IMR-90 (cell line): ENCODE measurements around the gene CLCN5. TPM values are rescaled to one million over a fixed set of nuclear protein-coding genes. Genes with fewer than 3 reads are reported as not detected.

ENCODE experiments used
- ATAC-seq: fragments of 200-7000 bp; cut with Tn5 transposase; 2 replicates; pipeline ENCODE4 v1.9.1; 2020; ENCODE audit warnings: low read depth, mild to moderate bottlenecking, moderate library complexity
- BruUV-seq: library from RNA; stranded (reverse); fragments of 400-500 nt; replicated peaks from 2 replicates; lab custom pipeline; 2021; lab: Mats Ljungman, UMichigan
- CTCF ChIA-PET: fragments of 300-600 bp; formaldehyde crosslinking; extraction: SDS; loops from one replicate; lab custom pipeline; 2021; ENCODE audit warnings: antibody characterized with exemption; lab: Yijun Ruan, JAX
- POLR2A ChIA-PET: fragments of 300-600 bp; sonication (Branson Sonifier 250); formaldehyde crosslinking; loops from one replicate; lab custom pipeline; 2022; ENCODE audit warnings: antibody characterized with exemption; ENCODE audit not compliant: unreplicated experiment; lab: Charles Lee
- DNase-seq: peaks from one replicate; pipeline ENCODE4 v3.0.0; 2013
- H2AFZ ChIP-seq: replicated peaks from 2 replicates; pipeline ENCODE3; 2013; ENCODE audit warnings: low read length, mild to moderate bottlenecking; ENCODE audit not compliant: poor library complexity
- H2AK5ac ChIP-seq: 2 replicates; pipeline ENCODE4 v1.6.1; 2013; ENCODE audit warnings: low read depth, low read length, inconsistent platforms
- H2AK9ac ChIP-seq: replicated peaks from 2 replicates; pipeline ENCODE3; 2013; ENCODE audit warnings: mild to moderate bottlenecking, low read depth, low read length, moderate library complexity; ENCODE audit not compliant: poor library complexity
- H2BK120ac ChIP-seq: 2 replicates; pipeline ENCODE4 v1.6.1; 2013; ENCODE audit warnings: low read depth, low read length, inconsistent platforms
- H2BK15ac ChIP-seq: 3 replicates; pipeline ENCODE4 v1.6.1; 2013; ENCODE audit warnings: low read depth, low read length, inconsistent platforms
- H2BK20ac ChIP-seq: 2 replicates; pipeline ENCODE4 v1.6.1; 2013; ENCODE audit warnings: low read depth, mild to moderate bottlenecking, inconsistent platforms, low read length, moderate library complexity
- H2BK5ac ChIP-seq: 2 replicates; pipeline ENCODE4 v1.6.1; 2013; ENCODE audit warnings: mild to moderate bottlenecking, low read depth, low read length, inconsistent platforms; ENCODE audit not compliant: poor library complexity, severe bottlenecking
- H3K14ac ChIP-seq: replicated peaks from 2 replicates; pipeline ENCODE4 v1.6.1; 2013; ENCODE audit warnings: low read depth, low read length, inconsistent platforms
- H3K18ac ChIP-seq: 2 replicates; pipeline ENCODE4 v1.6.1; 2013; ENCODE audit warnings: low read depth, low read length, control low read depth
- H3K23ac ChIP-seq: 2 replicates; pipeline ENCODE4 v1.6.1; 2013; ENCODE audit warnings: low read depth, low read length, inconsistent platforms
- H3K27ac ChIP-seq: 2 replicates; pipeline ENCODE4 v1.5.1; 2013; ENCODE audit warnings: mild to moderate bottlenecking, control low read depth, low read length; ENCODE audit not compliant: insufficient read depth
- H3K27me3 ChIP-seq: 2 replicates; pipeline ENCODE4 v1.6.1; 2013; ENCODE audit warnings: low read length; ENCODE audit not compliant: control insufficient read depth, insufficient read depth
- H3K36me3 ChIP-seq: 2 replicates; pipeline ENCODE4 v1.6.1; 2013; ENCODE audit warnings: low read length, mixed read lengths; ENCODE audit not compliant: control insufficient read depth, insufficient read depth
- H3K4ac ChIP-seq: 2 replicates; pipeline ENCODE4 v1.6.1; 2013; ENCODE audit warnings: low read depth, low read length, inconsistent platforms
- H3K4me1 ChIP-seq: 2 replicates; pipeline ENCODE4 v1.6.1; 2013; ENCODE audit warnings: low read length, mixed read lengths; ENCODE audit not compliant: control insufficient read depth, insufficient read depth
- H3K4me2 ChIP-seq: 2 replicates; pipeline ENCODE4 v1.6.1; 2013; ENCODE audit warnings: low read depth, mild to moderate bottlenecking, control low read depth, low read length, moderate library complexity
- H3K4me3 ChIP-seq: 2 replicates; pipeline ENCODE4 v1.5.1; 2013; ENCODE audit warnings: low read depth, mild to moderate bottlenecking, control low read depth, low read length, moderate library complexity; ENCODE audit not compliant: insufficient read depth
- H3K56ac ChIP-seq: 2 replicates; pipeline ENCODE4 v1.6.1; 2013; ENCODE audit warnings: low read length, inconsistent platforms; ENCODE audit not compliant: insufficient read depth; ENCODE audit errors: extremely low read depth
- H3K79me1 ChIP-seq, 2 experiments: 2 replicates each; pipeline ENCODE4 v1.6.1; 2013; ENCODE audit warnings: low read length in 2 of 2, inconsistent platforms in 1 of 2, low read depth in 1 of 2
- H3K9ac ChIP-seq: 2 replicates; pipeline ENCODE4 v1.6.1; 2013; ENCODE audit warnings: low read depth, low read length, control low read depth
- H3K9me1 ChIP-seq: 2 replicates; pipeline ENCODE4 v1.6.1; 2013; ENCODE audit warnings: low read length, inconsistent platforms; ENCODE audit not compliant: insufficient read depth
- H3K9me3 ChIP-seq: 2 replicates; pipeline ENCODE4 v1.6.1; 2013; ENCODE audit warnings: low read length; ENCODE audit not compliant: control insufficient read depth, insufficient read depth
- H4K20me1 ChIP-seq: 2 replicates; pipeline ENCODE4 v1.6.1; 2013; ENCODE audit warnings: low read length, inconsistent platforms; ENCODE audit not compliant: insufficient read depth
- H4K5ac ChIP-seq: 2 replicates; pipeline ENCODE4 v1.6.1; 2013; ENCODE audit warnings: mild to moderate bottlenecking, low read depth, low read length, control low read depth
- H4K8ac ChIP-seq, 2 experiments: 2 replicates each; pipeline ENCODE4 v1.6.1; 2013; ENCODE audit warnings: low read depth in 2 of 2, low read length in 2 of 2, control low read depth in 1 of 2, inconsistent platforms in 1 of 2
- H4K91ac ChIP-seq: 2 replicates; pipeline ENCODE4 v1.6.1; 2013; ENCODE audit warnings: low read depth, low read length, inconsistent platforms; ENCODE audit not compliant: insufficient read depth
- BHLHE40 ChIP-seq: fragments of 150-350 bp; IDR thresholded peaks from 2 replicates; pipeline ENCODE4 v1.6.1; 2016; ENCODE audit warnings: mild to moderate bottlenecking, low read depth, low read length
- CEBPB ChIP-seq: IDR thresholded peaks from 2 replicates; pipeline ENCODE4 v1.6.1; 2012; ENCODE audit warnings: low read depth, low read length, improper control_type of control experiment
- CHD1 ChIP-seq: IDR thresholded peaks from 2 replicates; pipeline ENCODE4 v1.6.1; 2012; ENCODE audit warnings: low read depth, low read length, improper control_type of control experiment
- ELK1 ChIP-seq: fragments of 150-350 bp; IDR thresholded peaks from 2 replicates; pipeline ENCODE4 v1.6.1; 2016; ENCODE audit warnings: low read depth, mild to moderate bottlenecking, low read length, moderate library complexity, borderline replicate concordance
- FOS ChIP-seq: fragments of 150-350 bp; IDR thresholded peaks from 2 replicates; pipeline ENCODE4 v1.6.1; 2016; ENCODE audit warnings: low read depth, low read length
- MAFK ChIP-seq: IDR thresholded peaks from 2 replicates; pipeline ENCODE4 v1.6.1; 2012; ENCODE audit warnings: low read depth, low read length, improper control_type of control experiment
- MAZ ChIP-seq: IDR thresholded peaks from 2 replicates; pipeline ENCODE4 v1.6.1; 2012; ENCODE audit warnings: low read depth, mild to moderate bottlenecking, low read length, improper control_type of control experiment, moderate library complexity, borderline replicate concordance
- MXI1 ChIP-seq: IDR thresholded peaks from 2 replicates; pipeline ENCODE4 v1.6.1; 2012; ENCODE audit warnings: low read depth, mild to moderate bottlenecking, low read length, moderate library complexity, borderline replicate concordance
- NFE2L2 ChIP-seq: fragments of 150-350 bp; IDR thresholded peaks from 2 replicates; pipeline ENCODE4 v1.6.1; 2016; ENCODE audit warnings: low read depth, mild to moderate bottlenecking, low read length
- POLR2A ChIP-seq: IDR thresholded peaks from 2 replicates; pipeline ENCODE4 v1.6.1; 2012; ENCODE audit warnings: mild to moderate bottlenecking, low read depth, low read length
- RAD21 ChIP-seq: IDR thresholded peaks from 2 replicates; pipeline ENCODE4 v1.6.1; 2012; ENCODE audit warnings: low read length, improper control_type of control experiment
- RCOR1 ChIP-seq: IDR thresholded peaks from 2 replicates; pipeline ENCODE4 v1.6.1; 2012; ENCODE audit warnings: mild to moderate bottlenecking, low read length, improper control_type of control experiment; ENCODE audit not compliant: insufficient replicate concordance
- RFX5 ChIP-seq: IDR thresholded peaks from 2 replicates; pipeline ENCODE4 v1.8.0; 2012; ENCODE audit warnings: low read depth, mild to moderate bottlenecking, low read length, moderate library complexity
- SMC3 ChIP-seq: fragments of 150-350 bp; IDR thresholded peaks from 2 replicates; pipeline ENCODE4 v1.6.1; 2016; ENCODE audit warnings: low read depth, mild to moderate bottlenecking, antibody characterized with exemption, low read length, moderate library complexity
- WGBS, 2 experiments: methylation state at CpG; one replicate each; pipeline versions ENCODE4 v1.1.5 to v1.1.7; 2013; ENCODE audit warnings: missing lambda C conversion rate in 2 of 2; ENCODE audit not compliant: insufficient read length in 1 of 2; ENCODE audit errors: extremely low coverage in 2 of 2; 5-methylcytosine and 5-hydroxymethylcytosine counted together
- dilution Hi-C: fragments of 300-500 bp; cut with HindIII; formaldehyde crosslinking; loops from one replicate; pipeline ENCODE4 v1.14.3; 2018; ENCODE audit warnings: low sequenced_read_pairs; ENCODE audit not compliant: unreplicated experiment
- in situ Hi-C: fragments of 300-500 bp; cut with MboI; formaldehyde crosslinking; loops from 3 replicates; pipeline ENCODE4 v1.14.3; 2019; ENCODE audit warnings: low sequenced_read_pairs, inconsistent platforms, mixed read lengths
- intact Hi-C: fragments of 100-400 bp; cut with micrococcal nuclease; formaldehyde crosslinking; loops from 2 replicates; pipeline ENCODE4 v1.10.0; 2022
- polyA plus RNA-seq, 3 experiments: library from polyadenylated mRNA; depleted of rRNA; stranded (reverse); fragments of >200 nt; gene quantifications; 2 replicates each; pipeline ENCODE4 v1.2.3, GENCODE V29; 2012; ENCODE audit warnings: low replicate concordance in 1 of 3
- total RNA-seq: library from RNA; depleted of rRNA; stranded (reverse); fragments of >200 nt; gene quantifications from 2 replicates; pipeline ENCODE4 v1.2.3, GENCODE V29; 2012
- TF ChIP-seq, protein P1 (sequence below): fragments of 150-350 bp; IDR thresholded peaks from 2 replicates; pipeline ENCODE4 v1.6.1; 2017; ENCODE audit warnings: mild to moderate bottlenecking, antibody characterized with exemption, low read length, low read depth
- TF ChIP-seq, protein P2 (sequence below): conservative IDR thresholded peaks from 2 replicates; pipeline ENCODE4 v1.5.1; 2012; ENCODE audit warnings: mild to moderate bottlenecking, low read depth, low read length, improper control_type of control experiment

The CLCN5 gene
- total and polyA plus RNA-seq, 2 of the 4 experiments (the other 2 are of a cell fraction) = 1.4 to 5.9 TPM

DNA sequence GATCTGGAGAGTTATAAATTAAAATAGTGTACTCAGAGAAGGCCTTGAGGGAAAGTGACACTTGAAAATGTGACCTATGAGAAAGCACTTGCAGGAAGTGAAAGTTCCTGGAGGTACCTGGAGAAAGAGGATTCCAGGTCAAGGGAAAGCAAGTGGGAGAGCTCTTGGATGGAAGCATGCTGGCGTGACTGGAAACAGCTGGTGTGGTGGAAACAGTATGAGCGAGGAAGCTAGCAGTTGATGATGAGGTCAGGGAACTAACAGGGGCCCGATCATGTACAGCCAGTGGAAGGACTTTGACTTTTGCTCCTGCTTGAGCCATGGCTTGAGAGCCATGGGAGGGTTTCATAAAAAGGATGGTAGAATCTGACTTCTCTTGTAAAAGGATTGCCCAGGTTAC lies 9.5 kb upstream of the CLCN5 start:
- Histone ChIP-seq H2AFZ (no peak overlapping the region), H3K9ac (no peak overlapping the region), H3K4me3 (no peak overlapping the region), H3K4me1 (no peaks in the 10 kb centered on the region), H3K14ac (no peak overlapping the region), H3K27ac (no peak overlapping the region), H3K36me3 (no peaks in the 10 kb centered on the region), H3K27me3 (peaks cover 16% of the 10 kb centered on the region), H3K23ac (no peak overlapping the region), H3K4me2 (no peak overlapping the region), H2AK5ac (no peak overlapping the region), H3K9me1 (no peaks in the 10 kb centered on the region), H2BK5ac (no peak overlapping the region), H2BK120ac (no peak overlapping the region), H2AK9ac (no peak overlapping the region), H2BK15ac (no peak overlapping the region), H4K91ac (no peak overlapping the region), H3K56ac (no peak overlapping the region), H3K18ac (no peak overlapping the region), H4K5ac (no peak overlapping the region), H3K4ac (no peak overlapping the region), H2BK20ac (no peak overlapping the region), H3K9me3 (no peaks in the 10 kb centered on the region), H4K8ac (no peak overlapping the region), H3K79me1 (no peaks in the 10 kb centered on the region), H4K20me1 (no peaks in the 10 kb centered on the region)
- ChIA-PET CTCF (no interaction called here), POLR2A (no interaction called here)
- dilution Hi-C loops = no loop called here
- BruUV-seq = no TSS peak
- DNase-seq (peak; percentile 1), ATAC-seq (no peak)
- TF ChIP-seq RCOR1 = no peak
- no peak for TF ChIP-seq RFX5
- no peak for TF ChIP-seq FOS
- TF ChIP-seq, protein P1, sequence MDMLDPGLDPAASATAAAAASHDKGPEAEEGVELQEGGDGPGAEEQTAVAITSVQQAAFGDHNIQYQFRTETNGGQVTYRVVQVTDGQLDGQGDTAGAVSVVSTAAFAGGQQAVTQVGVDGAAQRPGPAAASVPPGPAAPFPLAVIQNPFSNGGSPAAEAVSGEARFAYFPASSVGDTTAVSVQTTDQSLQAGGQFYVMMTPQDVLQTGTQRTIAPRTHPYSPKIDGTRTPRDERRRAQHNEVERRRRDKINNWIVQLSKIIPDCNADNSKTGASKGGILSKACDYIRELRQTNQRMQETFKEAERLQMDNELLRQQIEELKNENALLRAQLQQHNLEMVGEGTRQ = no peak
- no peak for TF ChIP-seq SMC3
- TF ChIP-seq RAD21 = no peak
- TF ChIP-seq BHLHE40 = no peak
- no peak for TF ChIP-seq CHD1
- TF ChIP-seq, protein P2, sequence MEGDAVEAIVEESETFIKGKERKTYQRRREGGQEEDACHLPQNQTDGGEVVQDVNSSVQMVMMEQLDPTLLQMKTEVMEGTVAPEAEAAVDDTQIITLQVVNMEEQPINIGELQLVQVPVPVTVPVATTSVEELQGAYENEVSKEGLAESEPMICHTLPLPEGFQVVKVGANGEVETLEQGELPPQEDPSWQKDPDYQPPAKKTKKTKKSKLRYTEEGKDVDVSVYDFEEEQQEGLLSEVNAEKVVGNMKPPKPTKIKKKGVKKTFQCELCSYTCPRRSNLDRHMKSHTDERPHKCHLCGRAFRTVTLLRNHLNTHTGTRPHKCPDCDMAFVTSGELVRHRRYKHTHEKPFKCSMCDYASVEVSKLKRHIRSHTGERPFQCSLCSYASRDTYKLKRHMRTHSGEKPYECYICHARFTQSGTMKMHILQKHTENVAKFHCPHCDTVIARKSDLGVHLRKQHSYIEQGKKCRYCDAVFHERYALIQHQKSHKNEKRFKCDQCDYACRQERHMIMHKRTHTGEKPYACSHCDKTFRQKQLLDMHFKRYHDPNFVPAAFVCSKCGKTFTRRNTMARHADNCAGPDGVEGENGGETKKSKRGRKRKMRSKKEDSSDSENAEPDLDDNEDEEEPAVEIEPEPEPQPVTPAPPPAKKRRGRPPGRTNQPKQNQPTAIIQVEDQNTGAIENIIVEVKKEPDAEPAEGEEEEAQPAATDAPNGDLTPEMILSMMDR = no peak
- no peak for TF ChIP-seq MXI1
- TF ChIP-seq CEBPB = no peak
- no peak for TF ChIP-seq MAFK
- TF ChIP-seq POLR2A = no peak
- no peak for TF ChIP-seq NFE2L2
- TF ChIP-seq ELK1 = no peak
- TF ChIP-seq MAZ = no peak
- in situ Hi-C loops = loop anchor here (25.0 kb wide), 1 partner anchor 674 kb away; no protein-coding TSS in a partner anchor
- intact Hi-C loops = loop anchor here (10.0 kb wide), 1 partner anchor 782 kb away; no protein-coding TSS in a partner anchor
- 26% methylated on average over 3 of the region's 3 CpGs; no CpG with 5 or more reads in 1 of the 2 experiments for WGBS, 2 experiments
